ENCODE measurements around the gene POU2F1.

The POU2F1 gene

DNA sequence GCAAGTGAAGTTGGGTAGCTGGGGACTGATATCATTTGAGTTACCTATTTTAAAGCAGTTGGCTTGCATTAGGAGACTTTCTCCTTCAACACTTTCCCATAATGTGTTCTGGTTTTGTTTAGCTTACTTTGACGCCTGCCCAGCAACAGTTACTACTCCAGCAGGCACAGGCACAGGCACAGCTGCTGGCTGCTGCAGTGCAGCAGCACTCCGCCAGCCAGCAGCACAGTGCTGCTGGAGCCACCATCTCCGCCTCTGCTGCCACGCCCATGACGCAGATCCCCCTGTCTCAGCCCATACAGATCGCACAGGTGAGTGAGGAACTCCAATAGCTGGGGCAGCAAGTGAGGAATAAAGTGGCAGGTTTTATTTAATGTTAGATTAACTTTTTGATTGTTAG, 153.3 kb downstream of the POU2F1 start:
- DNase-seq = no peak

DNA sequence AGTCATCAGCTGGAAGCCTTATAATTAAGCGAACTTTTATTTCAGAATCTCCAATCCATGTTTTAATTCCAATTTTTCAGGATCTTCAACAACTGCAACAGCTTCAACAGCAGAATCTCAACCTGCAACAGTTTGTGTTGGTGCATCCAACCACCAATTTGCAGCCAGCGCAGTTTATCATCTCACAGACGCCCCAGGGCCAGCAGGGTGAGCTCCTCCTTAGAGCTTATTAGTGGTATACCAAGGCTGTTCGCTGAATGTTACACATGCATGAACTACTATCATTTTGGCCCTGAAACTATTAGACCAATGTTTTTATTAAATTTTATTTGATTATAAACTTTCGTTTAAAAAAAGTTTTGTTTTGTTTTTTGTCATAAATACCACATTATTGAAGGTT, 155.3 kb downstream of the POU2F1 start:
- DNase-seq = no peak

DNA sequence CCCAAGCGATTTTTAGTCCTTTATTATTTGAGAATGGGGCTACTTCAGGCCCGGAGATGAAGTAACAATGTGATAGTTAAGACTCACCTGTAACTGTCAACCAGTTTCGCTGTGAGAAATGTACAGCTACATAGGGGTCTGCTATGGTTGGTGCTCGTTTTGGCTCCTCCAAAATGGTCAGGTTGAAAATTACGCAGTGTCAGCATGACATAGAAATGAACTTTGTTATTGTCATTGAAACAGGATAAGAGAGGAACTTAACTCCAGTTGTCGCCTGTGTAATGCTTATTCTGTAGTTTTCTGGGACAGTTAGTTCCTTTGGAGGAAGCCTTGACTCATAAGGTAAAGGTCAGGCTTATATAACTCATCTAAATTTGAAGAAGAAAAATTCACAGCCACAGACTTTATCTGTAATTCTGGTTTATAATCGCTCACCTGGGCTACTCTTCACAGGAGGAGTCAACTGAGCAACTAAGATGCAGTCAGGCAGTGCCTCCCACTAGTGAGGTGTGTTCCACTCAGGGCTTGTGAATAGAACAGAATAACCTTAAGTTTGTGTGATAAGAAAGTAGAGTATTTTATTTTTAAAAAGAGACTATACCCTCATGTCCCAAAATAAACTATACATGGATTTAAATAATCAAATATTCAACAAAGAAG, 166.7 kb downstream of the POU2F1 start:
- DNase-seq = no peak

DNA sequence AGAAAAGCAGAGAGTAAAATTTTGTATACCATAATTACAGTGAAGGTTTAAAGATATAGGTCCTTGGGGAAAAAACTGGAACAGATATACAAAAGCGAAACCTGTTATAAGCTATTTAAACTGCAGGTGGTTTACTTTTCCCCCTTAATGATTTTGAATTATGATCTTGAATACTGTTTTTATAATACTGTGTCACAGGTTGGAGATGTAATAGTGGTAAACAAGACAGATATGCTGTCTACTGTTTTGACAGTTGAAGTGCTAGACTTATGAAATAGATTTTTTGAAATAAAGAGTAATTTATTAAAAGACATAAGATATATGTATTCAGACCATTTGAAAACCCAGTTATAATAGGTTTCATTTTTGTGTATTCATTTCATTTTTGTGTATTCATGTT, 168.3 kb downstream of the POU2F1 start:
- DNase-seq = no peak

DNA sequence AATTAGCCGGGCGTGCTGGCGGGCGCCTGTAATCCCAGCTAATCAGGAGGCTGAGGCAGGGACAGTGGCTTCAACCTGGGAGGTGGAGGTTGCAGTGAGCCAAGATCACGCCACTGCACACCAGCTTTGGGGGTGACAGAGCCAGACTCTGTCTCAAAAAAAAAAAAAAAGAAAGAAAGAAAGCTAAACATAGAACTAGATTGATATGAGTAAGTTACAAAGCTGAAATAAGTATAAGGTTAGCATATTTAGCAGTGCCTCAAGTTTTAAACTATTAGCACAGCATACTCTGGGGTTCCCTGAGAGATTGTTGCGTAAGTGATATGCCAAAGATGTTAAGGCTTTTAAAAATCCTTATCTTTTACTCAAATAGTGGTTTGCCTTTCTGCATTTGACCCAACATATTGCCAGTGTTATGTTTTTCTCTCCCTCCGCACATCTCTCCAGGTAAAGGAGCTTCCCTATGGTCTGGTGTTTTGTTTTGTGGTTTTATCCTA, 171.6 kb downstream of the POU2F1 start:
- DNase-seq = no peak

DNA sequence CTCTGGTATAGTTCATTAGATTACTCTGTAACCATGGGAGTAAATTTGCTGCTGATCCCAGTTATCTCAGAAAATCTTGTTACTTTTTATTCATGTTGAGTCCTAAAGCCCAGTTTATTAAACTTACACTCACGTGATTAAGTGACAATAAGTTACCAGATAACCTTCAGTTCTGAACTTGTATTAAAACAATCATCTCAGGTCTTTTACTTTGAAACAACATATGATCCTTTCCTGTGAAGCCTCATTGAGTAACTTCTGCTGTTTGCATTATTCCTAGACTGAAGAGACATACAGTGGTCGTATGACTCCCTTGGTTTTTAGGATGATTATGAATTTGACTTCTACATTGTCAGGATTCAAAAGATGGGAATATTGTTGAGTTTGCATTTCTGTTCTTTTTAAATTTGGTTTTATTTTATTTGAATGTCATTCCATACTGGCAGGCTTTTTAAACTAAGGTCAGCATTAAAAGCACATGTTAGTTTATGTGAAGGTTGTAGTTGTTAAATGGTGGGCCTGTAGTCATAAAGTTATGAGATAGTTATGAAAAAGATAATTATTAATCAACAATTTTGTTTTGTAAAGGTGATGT, 179.8 kb downstream of the POU2F1 start:
- no peak for DNase-seq

DNA sequence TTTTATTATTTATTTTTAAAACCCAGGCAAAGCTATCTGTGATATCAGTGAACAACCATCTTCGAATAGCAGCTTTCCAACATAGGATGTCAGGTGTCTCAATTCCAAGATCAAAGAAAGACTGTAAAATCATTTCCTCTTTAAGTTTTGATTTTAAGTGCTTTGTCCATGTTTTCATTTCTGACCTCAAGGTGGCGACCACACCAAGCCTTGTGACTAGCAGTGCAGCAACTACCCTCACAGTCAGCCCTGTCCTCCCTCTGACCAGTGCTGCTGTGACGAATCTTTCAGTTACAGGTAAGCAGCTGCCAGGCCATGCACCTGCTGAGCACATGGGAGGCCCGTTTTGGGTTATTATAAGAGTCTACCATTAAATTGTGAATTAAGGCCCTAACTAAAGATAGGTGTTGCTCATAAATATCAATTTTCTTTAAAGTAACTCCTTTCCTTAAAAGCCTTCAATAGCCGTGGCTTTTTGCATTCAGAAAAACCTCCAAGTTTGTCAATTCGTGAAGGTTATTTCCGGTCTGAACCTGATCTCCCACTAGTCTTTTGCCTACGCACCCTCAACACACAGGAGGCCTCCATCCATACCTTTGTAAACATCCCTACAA, 180.7 kb downstream of the POU2F1 start:
- DNase-seq = peak; percentile 22

DNA sequence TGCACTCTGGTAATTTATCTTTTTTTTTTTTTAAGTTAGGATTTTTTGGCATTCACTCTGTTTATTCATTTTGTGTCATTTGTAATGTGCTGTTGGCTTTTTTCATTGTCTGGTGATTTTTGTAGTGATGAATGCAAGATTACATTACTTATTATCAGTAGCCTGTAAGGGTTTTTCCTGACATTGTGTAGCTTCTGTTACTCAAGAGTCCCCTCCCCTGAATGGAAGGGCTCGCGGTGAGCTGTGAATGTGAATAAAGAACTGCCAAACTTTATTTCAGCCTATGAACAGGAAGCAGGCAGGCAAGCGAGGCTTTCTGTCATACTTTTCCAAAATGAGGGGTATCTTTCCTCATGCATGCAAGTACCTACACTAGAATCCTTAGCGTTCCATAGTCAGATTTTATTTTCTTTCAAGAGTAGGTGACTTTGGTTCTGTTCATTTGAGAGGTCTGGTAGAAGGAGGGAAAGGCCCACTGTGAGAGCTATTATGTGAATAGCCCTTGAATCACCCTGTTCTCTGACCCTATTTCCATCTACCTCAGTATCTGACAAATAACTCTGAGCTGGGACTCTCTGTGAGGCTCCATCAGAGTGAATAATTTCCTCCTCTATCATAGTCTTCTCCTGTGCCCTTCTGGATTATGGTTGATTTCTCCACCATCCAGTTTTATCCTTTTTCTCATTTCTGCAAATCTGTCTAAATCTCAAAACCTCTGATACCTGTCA, 183.6 kb downstream of the POU2F1 start:
- DNase-seq = no peak

DNA sequence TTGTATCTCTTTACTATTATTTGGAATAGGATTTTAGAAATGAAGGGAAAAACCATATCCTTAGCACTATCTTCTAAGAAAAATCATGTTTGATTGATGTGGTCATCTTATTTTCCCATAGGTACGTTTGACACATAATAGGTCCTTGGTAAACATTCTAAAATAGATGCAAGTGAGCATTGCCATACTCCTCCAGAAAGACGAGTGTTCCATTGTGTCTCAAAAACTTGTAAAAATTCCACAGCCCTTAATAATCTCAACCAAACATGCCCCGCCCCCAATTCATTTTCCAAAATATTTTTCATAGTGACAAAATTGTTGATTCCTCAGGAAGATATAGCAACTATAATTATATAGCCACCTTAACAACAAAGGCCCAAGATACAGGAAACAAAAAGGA, 184.2 kb downstream of the POU2F1 start:
- no peak for DNase-seq

DNA sequence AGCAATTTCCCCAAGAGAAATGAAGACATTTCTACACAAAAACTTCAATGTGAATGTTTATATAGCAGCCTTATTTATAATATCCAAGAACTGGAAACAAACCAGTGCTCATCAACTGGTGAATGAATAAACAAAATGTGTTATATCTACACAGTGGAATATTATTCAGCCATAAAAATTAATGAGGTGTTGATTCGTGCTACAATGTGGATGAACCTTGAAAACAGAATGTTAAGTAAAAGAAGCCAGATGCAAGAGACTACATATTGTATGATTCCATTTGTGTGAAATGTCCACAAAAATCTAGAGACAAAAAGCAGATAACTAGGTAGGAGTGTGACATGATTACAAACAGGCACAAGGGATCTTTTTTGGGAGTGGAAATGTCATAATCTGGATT, 187.7 kb downstream of the POU2F1 start:
- DNase-seq = no peak

DNA sequence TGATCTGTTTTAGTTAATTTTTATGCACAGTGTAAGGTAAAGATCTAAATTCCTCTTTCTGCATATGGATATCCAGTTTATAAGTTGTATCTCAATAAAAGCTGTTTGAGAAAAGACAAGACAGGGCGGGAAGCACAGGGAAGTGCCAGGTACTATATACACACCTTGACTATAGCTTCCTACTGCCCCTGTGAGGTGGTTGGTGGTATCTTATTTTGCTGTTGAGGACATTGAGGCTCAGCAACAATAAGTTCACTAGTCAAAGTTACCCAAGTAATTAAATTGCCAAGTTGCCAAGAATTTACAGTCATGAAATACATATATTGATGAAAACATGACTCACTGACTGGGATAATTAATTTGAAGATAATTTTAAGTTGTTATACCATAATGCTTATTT, 188.5 kb downstream of the POU2F1 start:
- no peak for DNase-seq

DNA sequence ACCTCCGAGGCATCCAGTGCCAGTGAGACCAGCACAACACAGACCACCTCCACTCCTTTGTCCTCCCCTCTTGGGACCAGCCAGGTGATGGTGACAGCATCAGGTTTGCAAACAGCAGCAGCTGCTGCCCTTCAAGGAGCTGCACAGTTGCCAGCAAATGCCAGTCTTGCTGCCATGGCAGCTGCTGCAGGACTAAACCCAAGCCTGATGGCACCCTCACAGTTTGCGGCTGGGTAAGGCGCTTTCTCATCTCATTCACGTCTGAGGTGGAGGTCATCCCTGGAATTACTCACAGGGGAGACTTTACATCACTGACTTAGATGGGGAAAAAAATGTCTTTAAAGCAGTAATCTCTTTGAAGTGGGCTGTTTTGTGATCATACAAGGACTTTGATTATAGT, 191.4 kb downstream of the POU2F1 start:
- no peak for DNase-seq

DNA sequence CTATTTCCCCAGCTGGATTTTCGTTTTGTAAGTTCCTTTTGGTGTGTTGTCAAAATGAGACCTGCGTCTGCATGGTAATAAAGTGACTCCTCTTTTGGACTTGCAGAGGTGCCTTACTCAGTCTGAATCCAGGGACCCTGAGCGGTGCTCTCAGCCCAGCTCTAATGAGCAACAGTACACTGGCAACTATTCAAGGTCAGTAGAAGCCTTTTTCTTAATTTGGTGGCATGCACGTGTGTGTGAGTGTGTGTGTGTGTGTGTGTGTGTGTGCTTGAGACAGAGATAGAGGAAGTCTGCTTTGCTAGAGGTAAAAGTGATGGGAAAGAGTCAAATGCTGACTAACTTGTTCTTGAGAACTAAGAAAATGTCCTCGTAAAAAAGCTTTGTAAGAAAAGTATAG, 192.2 kb downstream of the POU2F1 start:
- no peak for DNase-seq

DNA sequence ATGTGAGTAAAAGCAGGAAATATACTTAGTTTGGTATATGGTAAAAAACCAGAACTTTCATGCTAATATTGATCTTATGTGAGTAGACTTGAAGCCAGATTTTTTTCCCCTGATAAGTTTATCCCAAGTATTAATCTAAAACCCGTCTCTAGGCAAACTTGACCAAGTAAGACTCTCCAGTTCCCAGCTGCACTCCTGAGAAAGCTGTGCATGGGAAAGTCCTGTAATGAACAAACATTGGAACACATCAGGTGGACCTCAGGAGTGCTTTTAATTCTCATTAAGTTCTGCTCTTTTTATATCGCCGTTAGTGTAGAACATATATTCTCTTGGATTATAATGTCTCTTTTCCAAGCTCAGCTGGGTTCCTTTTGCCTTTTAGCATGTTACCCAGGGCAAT, 192.6 kb downstream of the POU2F1 start:
- no peak for DNase-seq

DNA sequence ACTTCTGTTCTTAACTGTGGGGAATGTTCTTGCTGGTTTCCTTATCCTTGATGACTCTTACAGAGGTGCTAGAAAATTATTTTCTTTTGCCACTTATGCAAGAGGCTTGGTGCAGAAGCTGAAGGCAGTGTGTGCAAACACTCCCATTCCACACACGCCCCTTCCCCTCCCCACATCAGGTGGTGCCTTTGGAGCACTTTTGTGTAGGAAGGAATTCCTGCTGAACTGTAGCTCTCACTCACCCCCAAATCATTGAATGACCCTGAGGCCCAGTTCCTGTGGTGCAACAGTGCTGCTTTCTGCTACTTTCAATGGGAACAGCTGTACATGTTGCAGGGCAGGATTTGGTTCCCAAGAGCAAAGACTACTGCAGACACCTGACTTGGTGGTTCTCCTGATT, 195.8 kb downstream of the POU2F1 start:
- DNase-seq = no peak

DNA sequence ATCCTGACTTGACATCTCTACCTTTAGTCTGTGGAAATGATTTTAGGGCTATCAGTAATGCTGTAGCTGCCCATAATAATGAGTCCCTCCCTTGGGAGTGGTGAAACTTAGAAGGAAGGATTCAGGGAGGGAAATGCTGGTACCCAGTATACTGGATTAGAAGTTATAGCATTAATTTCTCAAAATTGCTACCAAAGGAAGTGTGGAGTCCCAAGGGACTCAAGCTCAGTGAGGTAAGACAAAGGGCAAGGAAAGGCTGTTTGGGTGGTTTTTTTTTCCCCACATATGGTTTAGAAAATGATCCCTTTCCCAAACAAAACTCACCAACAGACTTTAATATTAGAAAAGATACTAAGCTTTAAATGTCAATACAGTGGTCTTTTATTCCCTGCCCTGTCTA, 197.7 kb downstream of the POU2F1 start:
- DNase-seq = no peak

DNA sequence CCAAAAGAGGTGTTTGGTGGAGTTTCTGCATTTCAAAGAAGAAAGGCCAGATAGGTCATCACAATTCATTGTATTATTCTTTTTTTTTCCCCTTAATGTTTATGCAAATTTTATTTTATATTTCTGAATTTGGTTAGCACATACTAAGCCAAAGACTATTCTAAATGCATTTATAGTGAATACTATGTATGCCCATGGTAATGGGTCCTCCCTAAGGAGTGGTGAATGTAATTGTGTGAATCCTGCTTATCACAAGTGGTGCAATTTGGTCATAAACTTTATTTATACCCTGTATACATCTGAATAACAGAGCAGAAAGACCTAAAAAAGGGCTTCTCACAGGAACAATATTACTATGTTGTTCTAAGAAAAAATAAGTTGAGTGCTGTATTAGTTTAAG, 198.6 kb downstream of the POU2F1 start:
- DNase-seq = no peak

DNA sequence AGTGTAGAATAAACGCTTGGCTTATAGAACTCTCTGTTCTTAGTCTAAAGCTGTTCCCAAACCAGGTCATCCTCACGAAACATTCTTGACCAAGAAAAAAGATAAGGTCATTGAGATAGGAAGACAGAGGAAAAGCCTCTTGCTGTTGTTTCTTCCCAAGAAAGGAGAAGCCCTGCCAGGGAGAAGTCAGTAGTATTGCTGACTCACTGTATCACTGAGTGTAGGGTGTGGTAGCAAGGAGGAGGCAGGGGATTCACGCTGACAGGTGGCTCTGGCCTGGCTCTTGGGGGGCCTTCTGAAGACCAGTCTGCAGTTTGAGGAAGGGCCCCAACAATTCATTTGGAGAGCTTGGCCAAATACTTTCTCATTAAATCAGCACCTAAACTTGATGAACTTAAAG, 199.8 kb downstream of the POU2F1 start:
- no peak for DNase-seq

DNA sequence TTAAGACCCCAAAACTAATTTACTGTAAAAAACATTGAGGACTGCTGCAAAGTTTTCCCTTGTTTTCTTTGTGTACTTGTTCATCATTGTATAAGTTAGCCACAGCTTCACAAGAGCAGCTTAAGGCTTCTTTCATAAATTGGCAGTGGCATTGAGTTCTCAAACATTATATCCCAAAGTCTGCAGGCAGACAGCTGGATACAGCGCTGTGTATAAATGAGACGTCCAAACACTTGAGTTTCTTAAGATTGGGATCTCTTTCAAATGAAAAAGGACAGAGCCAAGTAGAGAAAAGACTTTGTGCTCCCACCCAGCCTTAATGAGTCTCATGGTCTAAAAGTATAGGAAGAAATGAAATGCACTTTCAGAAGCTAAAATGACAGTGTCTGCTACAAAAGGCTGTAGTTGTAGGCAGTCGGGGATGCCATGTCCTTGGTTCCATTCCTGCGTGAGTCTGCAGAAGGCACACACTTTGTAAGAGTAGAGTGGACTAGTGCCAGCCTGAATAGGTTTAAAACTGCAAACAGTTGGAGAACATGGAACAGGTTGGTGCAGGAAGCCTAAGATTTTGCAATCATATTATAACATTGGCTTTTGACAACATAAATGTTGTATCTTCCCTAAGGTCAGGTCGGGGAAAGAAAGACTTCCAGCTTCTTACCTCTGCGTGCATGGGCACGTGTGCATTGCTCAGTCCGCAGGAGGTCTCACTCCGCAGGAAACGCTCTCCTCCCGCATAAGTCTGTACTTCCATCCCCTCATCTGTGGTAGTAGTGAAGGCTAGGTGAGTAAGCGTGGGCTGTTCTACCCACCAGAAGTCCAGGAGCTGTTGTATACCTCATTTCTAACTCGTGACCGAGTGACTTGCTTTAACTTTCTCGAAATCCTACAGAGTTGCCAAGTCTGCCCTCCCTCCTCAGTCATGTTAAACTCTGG, 203.3 kb downstream of the POU2F1 start:
- no peak for DNase-seq

DNA sequence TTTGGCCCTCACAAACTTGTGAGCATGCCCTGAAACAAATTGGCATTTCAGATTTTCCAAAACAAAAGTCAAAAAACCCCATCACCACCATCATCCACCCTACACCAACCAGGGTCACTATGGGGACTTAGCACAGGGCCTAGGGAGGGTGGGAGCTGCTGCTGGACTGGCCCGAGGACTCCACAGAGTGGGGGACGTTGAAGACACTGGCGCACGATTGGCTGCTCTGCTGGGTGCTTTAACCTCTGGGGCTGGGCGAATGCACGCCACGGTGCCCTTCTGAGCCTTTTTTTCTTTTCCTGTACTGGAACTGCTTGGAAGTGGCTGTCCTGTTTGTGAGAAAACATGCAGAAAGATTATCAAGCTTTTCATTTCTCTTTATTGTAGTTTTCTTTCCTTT, 204.8 kb downstream of the POU2F1 start:
- DNase-seq = no peak

DNA sequence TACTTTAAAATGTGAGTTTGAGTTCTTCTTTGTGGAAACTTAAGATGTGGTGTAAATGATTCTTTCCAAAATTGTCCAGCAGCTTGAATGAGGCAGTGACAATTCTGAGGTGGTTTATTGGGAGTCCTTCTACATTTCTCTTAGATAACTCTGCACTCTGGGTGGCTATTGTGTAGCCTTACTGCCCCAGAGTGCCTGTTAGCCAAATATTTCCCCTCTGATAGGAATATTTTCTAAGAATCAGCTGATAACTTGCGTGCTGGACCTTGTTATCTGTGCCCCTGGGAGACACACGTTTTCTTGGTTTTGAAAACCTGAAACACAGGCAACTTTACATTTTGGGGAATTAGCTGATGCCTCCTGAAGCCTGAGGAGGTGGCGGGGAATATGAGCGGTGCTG, 206.0 kb downstream of the POU2F1 start:
- no peak for DNase-seq

DNA sequence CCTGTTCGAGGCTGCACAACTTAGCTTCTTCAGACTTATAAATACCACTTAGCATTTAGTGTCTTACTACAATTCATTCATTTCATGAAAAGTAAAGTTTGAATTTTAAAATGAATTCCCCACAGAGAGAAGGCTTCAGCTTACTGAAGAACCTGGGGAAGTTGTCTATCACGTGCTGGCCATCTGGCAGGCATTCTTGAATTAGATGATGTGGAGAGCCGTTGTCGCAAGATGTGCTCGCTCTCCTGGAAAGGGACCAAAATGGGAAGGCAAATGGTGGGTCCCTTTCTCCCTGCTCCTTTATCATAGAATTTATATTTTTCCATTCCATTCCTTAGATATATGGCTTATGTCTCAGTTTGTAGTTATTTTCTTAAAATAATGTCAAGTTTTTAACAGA, 207.2 kb downstream of the POU2F1 start:
- no peak for DNase-seq

DNA sequence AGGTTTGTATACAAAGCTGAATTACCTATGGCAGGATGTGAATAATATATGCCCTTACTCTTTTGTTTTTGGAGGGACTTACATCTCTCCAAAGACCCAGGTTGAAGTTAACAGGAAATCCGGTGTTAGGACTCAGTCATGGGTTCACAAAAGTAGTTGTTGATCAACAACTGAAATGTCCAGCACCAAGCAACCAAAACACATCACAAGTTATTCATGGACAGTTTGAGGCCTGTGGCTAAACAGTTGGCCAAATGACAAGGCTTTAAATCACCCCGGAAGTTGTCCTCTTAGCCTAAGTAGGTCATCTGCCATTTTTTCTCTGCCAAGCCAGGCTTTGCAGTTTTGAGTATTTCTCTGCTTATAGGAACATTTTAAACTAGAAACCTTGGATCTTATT, 207.7 kb downstream of the POU2F1 start:
- no peak for DNase-seq

All from right hindlimb (tissue), 1 donor.